Lung (tissue), 12 donors: Measurements from ENCODE around the gene TOMM70. TPM values are rescaled to one million over a fixed set of nuclear protein-coding genes. Genes with fewer than 3 reads are reported as not detected.
"Not testable (repeated sequence)": the region's sequence is repeated elsewhere in the genome, so short reads cannot be mapped to it uniquely, and the experiment has no call there.

ENCODE experiments used
- ATAC-seq: fragments of 200-7000 bp; cut with Tn5 transposase; one replicate; pipeline ENCODE4 v1.9.1; 2020; ENCODE audit warnings: moderate number of reproducible peaks; ENCODE audit not compliant: insufficient read depth, low FRiP score
- DNase-seq, 3 donors: peaks; one replicate each; pipeline ENCODE4 v3.0.0-alpha.2; 2013 to 2017
- H3K27ac ChIP-seq, 2 donors: one replicate each; pipeline ENCODE4 v1.5.1; 2013; ENCODE audit warnings: mild to moderate bottlenecking in 2 of 2, moderate library complexity in 2 of 2, control low read depth in 1 of 2, inconsistent platforms in 1 of 2, low read depth in 1 of 2, low read length in 1 of 2
- H3K27me3 ChIP-seq, 3 donors: one replicate each; pipeline ENCODE4 v1.5.1; 2013; ENCODE audit warnings: low read length in 2 of 3; ENCODE audit not compliant: control insufficient read depth in 3 of 3, insufficient read depth in 3 of 3
- H3K36me3 ChIP-seq, 4 donors: one replicate each; pipeline ENCODE4 v1.5.1; 2013; ENCODE audit warnings: low read length in 4 of 4, mild to moderate bottlenecking in 1 of 4, moderate library complexity in 1 of 4; ENCODE audit not compliant: control insufficient read depth in 4 of 4, insufficient read depth in 4 of 4
- H3K4me1 ChIP-seq, 5 donors: one replicate each; pipeline ENCODE4 v1.5.1; 2013; ENCODE audit warnings: low read length in 5 of 5, mild to moderate bottlenecking in 2 of 5, moderate library complexity in 1 of 5; ENCODE audit not compliant: control insufficient read depth in 5 of 5, insufficient read depth in 5 of 5
- H3K4me3 ChIP-seq: one replicate; pipeline ENCODE4 v1.5.1; 2013; ENCODE audit warnings: mild to moderate bottlenecking, control low read depth, moderate library complexity
- H3K9ac ChIP-seq, 2 donors: one replicate each; pipeline ENCODE4 v1.5.1; 2013; ENCODE audit warnings: low read length in 2 of 2, control low read depth in 1 of 2; ENCODE audit not compliant: insufficient read depth in 1 of 2
- H3K9me3 ChIP-seq, 4 donors: one replicate each; pipeline ENCODE4 v1.5.1; 2013; ENCODE audit warnings: low read length in 3 of 4, mild to moderate bottlenecking in 1 of 4, moderate library complexity in 1 of 4; ENCODE audit not compliant: control insufficient read depth in 4 of 4, insufficient read depth in 3 of 4
- WGBS, 2 donors: extraction: QIAGEN DNeasy Blood & Tissue Kit; methylation state at CpG; one replicate each; pipeline ENCODE4 v1.1.7; 2013; 5-methylcytosine and 5-hydroxymethylcytosine counted together
- polyA plus RNA-seq, 2 donors: library from polyadenylated mRNA; stranded (reverse); fragments of 200-250 nt; gene quantifications; one replicate each; pipeline ENCODE4 v1.2.1, GENCODE V29; 2013
- total RNA-seq, 2 donors: library from RNA; depleted of rRNA in 1 of 2; stranded (reverse); fragments of >200 nt in 1 of 2; gene quantifications; one replicate each; pipeline ENCODE4 v1.2.1, GENCODE V29; 2014 to 2021
- TF ChIP-seq, protein P1 (sequence below): IDR thresholded peaks from 2 replicates; pipeline ENCODE4 v1.5.1; 2012; ENCODE audit warnings: mild to moderate bottlenecking; ENCODE audit errors: control extremely low read depth, extremely low read depth
- donor health status: control.
- donor health status: control.
- donor health status: Bipolar disorder and iron deficiency.
- donor health status: healthy.
- donor health status: DM: yes; HTN: yes; CAD: no.

The TOMM70 gene
- total and polyA plus RNA-seq, 4 donors = 15.9 to 56.9 (median 22.7) TPM

- DNase-seq (no peak), ATAC-seq (no peak)
- Histone ChIP-seq H3K4me3 (no peak overlapping the region), H3K27me3 (no peaks in the 10 kb centered on the region), H3K27ac (no peak overlapping the region), H3K9me3 (no peaks in the 10 kb centered on the region), H3K36me3 (peaks cover 0 to 5% (median 3%) of the 10 kb centered on the region in 4 donors), H3K9ac (no peak overlapping the region), H3K4me1 (peaks cover 0 to 8% (median 0%) of the 10 kb centered on the region in 5 donors)
- TF ChIP-seq, protein P1, sequence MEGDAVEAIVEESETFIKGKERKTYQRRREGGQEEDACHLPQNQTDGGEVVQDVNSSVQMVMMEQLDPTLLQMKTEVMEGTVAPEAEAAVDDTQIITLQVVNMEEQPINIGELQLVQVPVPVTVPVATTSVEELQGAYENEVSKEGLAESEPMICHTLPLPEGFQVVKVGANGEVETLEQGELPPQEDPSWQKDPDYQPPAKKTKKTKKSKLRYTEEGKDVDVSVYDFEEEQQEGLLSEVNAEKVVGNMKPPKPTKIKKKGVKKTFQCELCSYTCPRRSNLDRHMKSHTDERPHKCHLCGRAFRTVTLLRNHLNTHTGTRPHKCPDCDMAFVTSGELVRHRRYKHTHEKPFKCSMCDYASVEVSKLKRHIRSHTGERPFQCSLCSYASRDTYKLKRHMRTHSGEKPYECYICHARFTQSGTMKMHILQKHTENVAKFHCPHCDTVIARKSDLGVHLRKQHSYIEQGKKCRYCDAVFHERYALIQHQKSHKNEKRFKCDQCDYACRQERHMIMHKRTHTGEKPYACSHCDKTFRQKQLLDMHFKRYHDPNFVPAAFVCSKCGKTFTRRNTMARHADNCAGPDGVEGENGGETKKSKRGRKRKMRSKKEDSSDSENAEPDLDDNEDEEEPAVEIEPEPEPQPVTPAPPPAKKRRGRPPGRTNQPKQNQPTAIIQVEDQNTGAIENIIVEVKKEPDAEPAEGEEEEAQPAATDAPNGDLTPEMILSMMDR = no peak
- 79 to 88% methylated on average over 4 of the region's 4 CpGs for WGBS, 2 donors
Observed at GRCh38 chr3:100331660-100332059, 69.2 kb downstream of the TOMM70 start.

DNA sequence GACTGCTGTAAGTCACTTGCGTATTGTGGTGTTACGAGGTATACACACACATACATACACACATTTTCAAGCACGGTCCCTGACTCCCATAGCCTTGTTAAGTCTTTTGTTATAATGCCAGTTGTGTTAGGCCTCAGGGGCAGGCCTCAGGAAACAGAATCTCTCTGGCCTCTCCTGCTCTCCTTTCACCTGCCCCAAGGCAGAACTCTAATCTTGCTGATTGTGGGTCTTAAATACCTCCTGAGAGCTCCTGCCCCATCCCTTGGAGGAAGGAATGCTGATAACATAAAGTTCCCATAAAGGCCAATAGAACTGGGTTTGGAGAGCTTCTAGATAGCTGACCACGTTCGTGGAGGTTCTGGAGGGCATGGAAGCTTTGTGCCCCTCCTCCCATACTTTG, 70.2 kb downstream of the TOMM70 start:
- DNase-seq (no peak), ATAC-seq (no peak)
- Histone ChIP-seq H3K9me3 (no peaks in the 10 kb centered on the region), H3K27me3 (no peaks in the 10 kb centered on the region), H3K27ac (no peak overlapping the region), H3K36me3 (peaks cover 0 to 6% (median 3%) of the 10 kb centered on the region in 4 donors), H3K4me3 (no peak overlapping the region), H3K9ac (no peak overlapping the region), H3K4me1 (peaks cover 0 to 7% (median 0%) of the 10 kb centered on the region in 5 donors)
- TF ChIP-seq, protein P1 = no peak
- 93 to 95% methylated on average over 5 of the region's 5 CpGs for WGBS, 2 donors

DNA sequence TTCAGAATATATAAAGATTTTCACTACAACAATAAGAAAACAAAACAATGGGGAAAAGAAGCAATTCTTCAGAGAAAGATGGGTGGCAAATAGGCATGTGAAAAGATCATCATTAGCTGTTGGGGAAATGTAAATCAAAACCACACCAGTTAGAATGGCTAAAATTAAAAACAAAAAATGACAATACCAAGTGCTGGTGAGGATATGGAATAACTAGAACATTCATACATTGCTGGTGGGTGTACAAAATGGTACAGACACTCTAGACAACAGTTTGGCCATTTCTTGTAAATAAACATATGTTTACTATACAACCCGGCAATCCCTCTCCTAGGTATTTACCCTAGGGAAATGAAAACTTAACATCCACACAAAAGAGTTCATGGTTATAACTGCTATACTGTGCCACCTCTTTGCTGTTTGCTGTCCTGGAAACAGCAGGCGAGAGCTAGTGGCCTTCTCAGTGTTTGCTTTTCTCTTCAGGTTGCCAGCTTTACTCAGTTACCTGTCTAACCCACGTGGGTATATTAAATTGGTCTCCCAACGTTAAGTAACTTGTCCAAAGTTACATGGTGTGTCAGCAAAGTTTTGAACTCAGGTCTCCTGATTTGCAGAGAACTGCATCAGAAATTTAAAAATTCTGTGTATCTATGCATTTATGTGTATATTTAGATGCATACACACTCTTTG, 70.9 kb downstream of the TOMM70 start:
- TF ChIP-seq, protein P1 = no peak
- Histone ChIP-seq H3K36me3 (peaks cover 0 to 6% (median 3%) of the 10 kb centered on the region in 4 donors), H3K4me3 (no peak overlapping the region), H3K9ac (no peak overlapping the region), H3K27me3 (no peaks in the 10 kb centered on the region), H3K4me1 (peaks cover 0 to under 1% (median 0%) of the 10 kb centered on the region in 5 donors), H3K9me3 (no peaks in the 10 kb centered on the region), H3K27ac (no peak overlapping the region)
- WGBS, 2 donors = 73 to 81% methylated on average over 4 of the region's 4 CpGs
- ATAC-seq (no peak), DNase-seq (no peak)

DNA sequence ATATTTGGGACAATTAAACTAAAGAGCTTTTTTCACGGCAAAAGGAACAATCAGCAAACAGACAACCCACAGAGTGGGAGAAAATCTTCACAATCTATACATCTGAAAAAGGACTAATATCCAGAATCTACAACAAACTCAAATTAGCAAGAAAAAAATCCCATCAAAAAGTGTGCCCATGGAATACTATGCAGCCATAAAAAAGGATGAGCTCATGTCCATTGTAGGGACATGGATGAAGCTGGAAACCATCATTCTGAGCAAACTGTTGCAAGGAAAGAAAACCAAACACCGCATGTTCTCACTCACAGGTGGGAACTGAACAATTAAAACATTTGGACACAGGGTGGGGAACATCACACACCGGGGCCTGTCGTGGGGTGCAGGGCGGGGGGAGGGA, 73.5 kb downstream of the TOMM70 start:
- not testable (repeated sequence) for DNase-seq
- 98 to 99% methylated on average over 5 of the region's 5 CpGs for WGBS, 2 donors

More for the DNA sequence above, 73.5 kb downstream of the TOMM70 start:
- not testable (repeated sequence) for H3K36me3 ChIP-seq, H3K9ac ChIP-seq, H3K4me3 ChIP-seq, H3K9me3 ChIP-seq, ATAC-seq, H3K4me1 ChIP-seq, H3K27me3 ChIP-seq, H3K27ac ChIP-seq
